Esophagus squamous epithelium (tissue), 5 donors: ENCODE results near the gene LRP8. TPM values are rescaled to one million over a fixed set of nuclear protein-coding genes. Genes with fewer than 3 reads are reported as not detected.

Experiments used
- DNase-seq: peaks from one replicate; lab custom pipeline; 2025; lab: John Stamatoyannopoulos, UW
- H3K27ac ChIP-seq, 4 donors: fragments of 200-600 bp; sonication (generic); one replicate each; pipeline ENCODE4 v1.5.1; 2016 to 2019; ENCODE audit warnings: mild to moderate bottlenecking in 1 of 4
- H3K27me3 ChIP-seq, 4 donors: fragments of 200-600 bp; sonication (generic); 1 replicate in 3 of 4; 2 replicates in 1 of 4; pipeline versions ENCODE4 v1.5.1 to v1.6.0; 2017 to 2021; ENCODE audit warnings: antibody characterized with exemption in 1 of 4
- H3K36me3 ChIP-seq, 3 donors: fragments of 200-600 bp; sonication (generic); one replicate each; pipeline ENCODE4 v1.5.1; 2016 to 2019
- H3K4me1 ChIP-seq, 3 donors: fragments of 200-600 bp; sonication (generic); one replicate each; pipeline ENCODE4 v1.5.1; 2017 to 2019
- H3K4me3 ChIP-seq, 4 donors: fragments of 200-600 bp; sonication (generic); 1 replicate in 3 of 4; 2 replicates in 1 of 4; pipeline ENCODE4 v1.5.1; 2016 to 2019; ENCODE audit warnings: mild to moderate bottlenecking in 2 of 4, moderate library complexity in 1 of 4
- H3K9me3 ChIP-seq, 3 donors: fragments of 200-600 bp; sonication (generic); one replicate each; pipeline ENCODE4 v1.5.1; 2016 to 2019
- POLR2A ChIP-seq, 4 donors: fragments of 450-650 bp; IDR thresholded peaks; one replicate each; pipeline ENCODE4 v1.6.1; 2017; ENCODE audit warnings: antibody characterized with exemption in 4 of 4, mild to moderate bottlenecking in 4 of 4, moderate library complexity in 3 of 4
- WGBS, 2 donors: methylation state at CpG; one replicate each; pipeline ENCODE4 v1.1.5; 2018; 5-methylcytosine and 5-hydroxymethylcytosine counted together
- intact Hi-C: fragments of 100-400 bp; cut with DNase I; formaldehyde crosslinking; loops from one replicate; pipeline ENCODE4 v1.15.0; 2022
- total RNA-seq, 4 donors: library from RNA; depleted of rRNA; stranded (reverse); fragments of >200 nt; gene quantifications; one replicate each; pipeline ENCODE4 v1.1.0, GENCODE V29; 2016
- TF ChIP-seq, protein P1 (sequence below), 6 experiments: fragments of 450-650 bp in 4 of 6; fragments of 200-600 bp in 2 of 6; sonication (generic) in 2 of 6; IDR thresholded peaks; one replicate each; pipeline ENCODE4 v1.5.1; 2016 to 2019; ENCODE audit warnings: antibody characterized with exemption in 6 of 6, mild to moderate bottlenecking in 4 of 6, moderate library complexity in 4 of 6
- donor health status: DM: yes; HTN: yes; CAD: no.

Gene LRP8
- total RNA-seq, 4 donors from 2014 or later = 15.3 to 39.6 (median 18.8) TPM

- DNase-seq = no peak
- WGBS, 2 donors = 77 to 100% methylated on average over 1 to 2 of the region's 2 CpGs
Observed at GRCh38 chr1:53369761-53370160, 41.9 kb upstream of the LRP8 start.

DNA sequence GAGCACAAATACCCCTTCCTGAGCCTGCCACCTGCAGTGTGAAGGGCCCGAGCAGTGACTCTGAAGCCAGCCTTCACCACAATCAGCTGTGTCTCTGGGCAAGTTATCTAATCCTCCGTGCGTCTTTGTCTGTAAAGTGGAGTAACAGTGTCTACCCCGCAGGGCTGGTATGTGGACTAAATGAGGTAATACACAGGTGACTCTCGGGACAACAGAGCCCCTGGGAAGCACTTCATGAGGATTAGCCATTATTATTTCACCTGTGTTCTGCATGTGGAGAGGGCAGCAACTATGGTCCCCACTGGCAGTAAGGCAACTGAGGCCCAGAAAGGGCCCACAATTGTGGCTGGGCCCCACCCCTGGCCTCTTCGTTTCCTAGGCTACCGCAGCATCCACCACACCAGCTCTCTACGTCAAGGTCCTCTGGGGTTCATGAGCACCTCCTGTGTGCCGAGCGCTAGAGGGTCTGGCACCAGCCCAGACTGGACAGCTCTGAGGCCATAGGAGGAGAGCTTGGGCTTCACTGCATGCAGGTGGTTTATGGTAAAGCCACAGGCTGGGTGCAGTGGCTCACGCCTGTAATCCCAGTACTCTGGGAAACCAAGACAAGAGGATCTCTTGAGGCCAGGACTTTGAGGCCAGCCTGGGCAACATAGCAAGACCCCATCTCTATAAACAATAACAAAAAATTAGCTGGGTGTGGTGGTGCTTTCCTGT, 41.3 kb upstream of the LRP8 start:
- TF ChIP-seq, protein P1, sequence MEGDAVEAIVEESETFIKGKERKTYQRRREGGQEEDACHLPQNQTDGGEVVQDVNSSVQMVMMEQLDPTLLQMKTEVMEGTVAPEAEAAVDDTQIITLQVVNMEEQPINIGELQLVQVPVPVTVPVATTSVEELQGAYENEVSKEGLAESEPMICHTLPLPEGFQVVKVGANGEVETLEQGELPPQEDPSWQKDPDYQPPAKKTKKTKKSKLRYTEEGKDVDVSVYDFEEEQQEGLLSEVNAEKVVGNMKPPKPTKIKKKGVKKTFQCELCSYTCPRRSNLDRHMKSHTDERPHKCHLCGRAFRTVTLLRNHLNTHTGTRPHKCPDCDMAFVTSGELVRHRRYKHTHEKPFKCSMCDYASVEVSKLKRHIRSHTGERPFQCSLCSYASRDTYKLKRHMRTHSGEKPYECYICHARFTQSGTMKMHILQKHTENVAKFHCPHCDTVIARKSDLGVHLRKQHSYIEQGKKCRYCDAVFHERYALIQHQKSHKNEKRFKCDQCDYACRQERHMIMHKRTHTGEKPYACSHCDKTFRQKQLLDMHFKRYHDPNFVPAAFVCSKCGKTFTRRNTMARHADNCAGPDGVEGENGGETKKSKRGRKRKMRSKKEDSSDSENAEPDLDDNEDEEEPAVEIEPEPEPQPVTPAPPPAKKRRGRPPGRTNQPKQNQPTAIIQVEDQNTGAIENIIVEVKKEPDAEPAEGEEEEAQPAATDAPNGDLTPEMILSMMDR (IDR thresholded peaks at IDR 0.05) = no peak
- no peak for TF ChIP-seq POLR2A (IDR thresholded peaks at IDR 0.05)
- WGBS, 2 donors = 80 to 88% methylated on average over 2 to 6 of the region's 11 CpGs
- Histone ChIP-seq H3K36me3 (no peaks in the 10 kb centered on the region), H3K4me1 (peaks cover 0 to 4% (median 0%) of the 10 kb centered on the region in 3 donors), H3K27ac (no peak overlapping the region), H3K4me3 (no peak overlapping the region), H3K9me3 (no peaks in the 10 kb centered on the region), H3K27me3 (peaks cover 0 to 19% (median 0%) of the 10 kb centered on the region in 4 donors)
- intact Hi-C loops = no loop called here
- no peak for DNase-seq

More at GRCh38 chr1:53369761-53370160, 41.9 kb upstream of the LRP8 start:
- no peak overlapping the region for H3K27ac ChIP-seq
- no peaks in the 10 kb centered on the region for H3K36me3 ChIP-seq
- no peak for TF ChIP-seq POLR2A (IDR thresholded peaks at IDR 0.05)
- TF ChIP-seq, protein P1 (IDR thresholded peaks at IDR 0.05) = no peak
- no peaks in the 10 kb centered on the region for H3K9me3 ChIP-seq
- H3K4me3 ChIP-seq = no peak overlapping the region
- intact Hi-C loops = no loop called here
- peaks cover 0 to 22% (median 0%) of the 10 kb centered on the region in 4 donors for H3K27me3 ChIP-seq
- peaks cover 0 to 4% (median 0%) of the 10 kb centered on the region in 3 donors for H3K4me1 ChIP-seq

- DNase-seq = no peak
- peaks cover 0 to 17% (median 0%) of the 10 kb centered on the region in 4 donors for H3K27me3 ChIP-seq
- H3K27ac ChIP-seq = no peak overlapping the region
- H3K36me3 ChIP-seq = no peaks in the 10 kb centered on the region
- no peak overlapping the region for H3K4me3 ChIP-seq
- intact Hi-C loops = no loop called here
- TF ChIP-seq POLR2A (IDR thresholded peaks at IDR 0.05) = no peak
- TF ChIP-seq, protein P1 (IDR thresholded peaks at IDR 0.05) = no peak
- 46 to 65% methylated on average over 5 to 8 of the region's 14 CpGs for WGBS, 2 donors
- no peaks in the 10 kb centered on the region for H3K9me3 ChIP-seq
- peaks cover 0 to 4% (median 0%) of the 10 kb centered on the region in 3 donors for H3K4me1 ChIP-seq
Observed at GRCh38 chr1:53368314-53369033, 40.6 kb upstream of the LRP8 start.

- TF ChIP-seq, protein P1 (IDR thresholded peaks at IDR 0.05) = no peak
- no peak for TF ChIP-seq POLR2A (IDR thresholded peaks at IDR 0.05)
- Histone ChIP-seq H3K27ac (no peak overlapping the region), H3K36me3 (no peaks in the 10 kb centered on the region), H3K4me3 (peak overlapping the region in 1 of 4 donors; percentile 16), H3K4me1 (peaks cover 0 to 4% (median 0%) of the 10 kb centered on the region in 3 donors), H3K9me3 (no peaks in the 10 kb centered on the region), H3K27me3 (peaks cover 0 to 17% (median 0%) of the 10 kb centered on the region in 4 donors)
- DNase-seq = no peak
- 54 to 60% methylated on average over 6 of the region's 7 CpGs for WGBS, 2 donors
- intact Hi-C loops = no loop called here
Observed at GRCh38 chr1:53367503-53368313, 39.8 kb upstream of the LRP8 start.
